GM23338 (cell line): ENCODE measurements around the gene FAM9A. TPM values are rescaled to one million over a fixed set of nuclear protein-coding genes. Genes with fewer than 3 reads are reported as not detected.
A peak's percentile ranks its signal among the peaks of the same experiment; 100 is the strongest.

ENCODE experiments used
- ATAC-seq: fragments of 200-7000 bp; cut with Tn5 transposase; 3 replicates; pipeline ENCODE4 v1.9.1; 2020
- DNase-seq: peaks from one replicate; pipeline ENCODE4 v3.0.0-alpha.2; 2015; ENCODE audit warnings: low spot score
- H2AFZ ChIP-seq: fragments of 200-600 bp; sonication (generic); 2 replicates; pipeline ENCODE4 v1.8.0; 2016; ENCODE audit warnings: antibody characterized with exemption, mild to moderate bottlenecking, moderate library complexity
- H3F3A ChIP-seq: fragments of 200-600 bp; sonication (generic); replicated peaks from 2 replicates; pipeline ENCODE4 v1.8.0; 2017; ENCODE audit warnings: antibody characterized with exemption, mixed run types, low read depth
- H3K27ac ChIP-seq: fragments of 200-600 bp; sonication (generic); 2 replicates; pipeline ENCODE4 v1.6.1; 2016; ENCODE audit warnings: low read depth
- H3K27me3 ChIP-seq: fragments of 200-600 bp; sonication (generic); 2 replicates; pipeline ENCODE4 v1.8.0; 2016; ENCODE audit warnings: mild to moderate bottlenecking, mixed run types, moderate library complexity; ENCODE audit not compliant: insufficient read depth
- H3K36me3 ChIP-seq: fragments of 200-600 bp; sonication (generic); 2 replicates; pipeline ENCODE4 v1.8.0; 2016; ENCODE audit warnings: mild to moderate bottlenecking; ENCODE audit not compliant: insufficient read depth
- H3K4me1 ChIP-seq: fragments of 200-600 bp; sonication (generic); 2 replicates; pipeline ENCODE4 v1.8.0; 2016; ENCODE audit warnings: mild to moderate bottlenecking, moderate library complexity; ENCODE audit not compliant: insufficient read depth
- H3K4me2 ChIP-seq: fragments of 200-600 bp; sonication (generic); 2 replicates; pipeline ENCODE4 v1.7.1; 2017; ENCODE audit warnings: mixed run types
- H3K4me3 ChIP-seq: fragments of 200-600 bp; sonication (generic); 2 replicates; pipeline ENCODE4 v1.6.1; 2016; ENCODE audit warnings: mixed run types
- H3K79me2 ChIP-seq: fragments of 200-600 bp; sonication (generic); replicated peaks from 2 replicates; pipeline ENCODE4 v1.8.0; 2017; ENCODE audit warnings: mild to moderate bottlenecking; ENCODE audit not compliant: insufficient read depth
- H3K9me2 ChIP-seq: fragments of 200-600 bp; sonication (generic); 2 replicates; pipeline ENCODE4 v1.8.0; 2017; ENCODE audit not compliant: insufficient read depth
- H4K20me1 ChIP-seq: fragments of 200-600 bp; sonication (generic); replicated peaks from 2 replicates; pipeline ENCODE4 v1.8.0; 2017; ENCODE audit warnings: mild to moderate bottlenecking; ENCODE audit not compliant: insufficient read depth
- H3K27ac Mint-ChIP-seq: 2 replicates; pipeline ENCODE4 v1.8.0; 2020; ENCODE audit warnings: inconsistent platforms, mild to moderate bottlenecking, moderate library complexity, mixed read lengths
- H3K27me3 Mint-ChIP-seq: 3 replicates; pipeline ENCODE4 v1.8.0; 2022; ENCODE audit warnings: low read depth, mild to moderate bottlenecking, moderate library complexity, mixed read lengths, inconsistent platforms; ENCODE audit not compliant: insufficient read depth, poor library complexity
- H3K36me3 Mint-ChIP-seq: 3 replicates; pipeline ENCODE4 v1.8.0; 2021; ENCODE audit warnings: low read depth, mild to moderate bottlenecking, inconsistent platforms, moderate library complexity, mixed read lengths
- H3K4me1 Mint-ChIP-seq: 3 replicates; pipeline ENCODE4 v1.8.0; 2020; ENCODE audit warnings: mild to moderate bottlenecking, inconsistent platforms, mixed read lengths
- H3K4me3 Mint-ChIP-seq: 3 replicates; pipeline ENCODE4 v1.8.0; 2021; ENCODE audit warnings: moderate library complexity, mild to moderate bottlenecking, inconsistent platforms, mixed read lengths
- H3K9me3 Mint-ChIP-seq: 3 replicates; pipeline ENCODE4 v1.8.0; 2020; ENCODE audit warnings: moderate library complexity, mild to moderate bottlenecking, inconsistent platforms, mixed read lengths
- CREB1 ChIP-seq: fragments of 250-450 bp; sonication (Bioruptor Pico); IDR thresholded peaks from 2 replicates; pipeline ENCODE4 v1.5.0; 2020; ENCODE audit warnings: low read depth, mild to moderate bottlenecking, moderate library complexity
- EZH2 ChIP-seq: fragments of 200-600 bp; sonication (generic); IDR thresholded peaks from one replicate; pipeline ENCODE4 v1.8.0; 2017; ENCODE audit warnings: antibody characterized with exemption, mild to moderate bottlenecking, low read depth; ENCODE audit not compliant: unreplicated experiment
- EZH2phosphoT487 ChIP-seq: fragments of 200-600 bp; sonication (generic); IDR thresholded peaks from one replicate; pipeline ENCODE4 v1.8.1; 2018; ENCODE audit warnings: antibody characterized with exemption; ENCODE audit not compliant: unreplicated experiment
- JUNB ChIP-seq: IDR thresholded peaks from one replicate; pipeline ENCODE4 v1.6.1; 2016; ENCODE audit warnings: antibody characterized with exemption; ENCODE audit not compliant: unreplicated experiment
- NANOG ChIP-seq: IDR thresholded peaks from 2 replicates; pipeline ENCODE4 v1.6.1; 2016; ENCODE audit warnings: antibody characterized with exemption, borderline replicate concordance
- POLR2AphosphoS5 ChIP-seq: IDR thresholded peaks from 2 replicates; pipeline ENCODE4 v1.6.1; 2016; ENCODE audit warnings: antibody characterized with exemption, low read depth
- REST ChIP-seq: IDR thresholded peaks from one replicate; pipeline ENCODE4 v1.6.1; 2018; ENCODE audit warnings: antibody characterized with exemption; ENCODE audit not compliant: unreplicated experiment
- STAT1 ChIP-seq: IDR thresholded peaks from one replicate; pipeline ENCODE4 v1.6.1; 2016; ENCODE audit warnings: antibody characterized with exemption; ENCODE audit not compliant: unreplicated experiment
- ZNF331 ChIP-seq: fragments of 250-450 bp; sonication (Bioruptor Pico); IDR thresholded peaks from 2 replicates; pipeline ENCODE4 v1.5.0; 2020; ENCODE audit warnings: low read depth, mild to moderate bottlenecking, moderate library complexity
- polyA plus RNA-seq: library from polyadenylated mRNA; unstranded; fragments of >200 nt; fragmentation: Nextera tagmentation; extraction: Ambion mirVana; gene quantifications from 2 replicates; pipeline ENCODE4 v1.2.1, GENCODE V29; 2016
- total RNA-seq: library from RNA; depleted of rRNA; stranded (reverse); fragments of >200 nt; shearing (Covaris generic); gene quantifications from 2 replicates; pipeline ENCODE4 v1.2.3, GENCODE V29; 2014
- TF ChIP-seq, protein P1 (sequence below), 2 experiments: fragments of 200-600 bp in 1 of 2; sonication (generic) in 1 of 2; conservative IDR thresholded peaks; 2 replicates each; pipeline versions ENCODE4 v1.5.1 to v1.6.1; 2016 to 2017; ENCODE audit warnings: antibody characterized with exemption in 2 of 2, low read depth in 2 of 2, mild to moderate bottlenecking in 2 of 2, moderate library complexity in 1 of 2

Gene FAM9A
- total and polyA plus RNA-seq, 2 experiments from 2014 or later, result not detected

DNA sequence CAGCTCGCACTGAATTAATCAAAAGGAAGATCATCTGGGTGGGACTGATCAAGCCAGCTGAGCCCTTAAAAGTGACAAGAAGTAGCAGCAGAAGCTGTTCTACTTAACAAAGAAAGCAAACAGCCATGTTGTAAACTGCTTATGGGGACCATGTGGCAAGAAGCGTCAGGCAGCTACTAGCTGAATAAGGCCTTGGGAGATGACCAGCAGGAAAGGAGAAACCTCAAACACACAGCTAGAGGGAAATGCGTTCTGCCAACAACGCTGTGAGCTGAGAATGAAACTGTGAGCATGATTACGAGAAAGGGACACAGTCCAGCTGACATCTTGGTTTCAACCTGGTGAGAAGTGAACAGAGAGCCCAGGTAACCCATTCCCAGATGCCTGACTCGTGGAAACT is 49.3 kb upstream of the FAM9A start (continued):
- TF ChIP-seq REST, result no peak
- no peak for TF ChIP-seq EZH2
- no peak for TF ChIP-seq JUNB
- no peak for TF ChIP-seq ZNF331

DNA sequence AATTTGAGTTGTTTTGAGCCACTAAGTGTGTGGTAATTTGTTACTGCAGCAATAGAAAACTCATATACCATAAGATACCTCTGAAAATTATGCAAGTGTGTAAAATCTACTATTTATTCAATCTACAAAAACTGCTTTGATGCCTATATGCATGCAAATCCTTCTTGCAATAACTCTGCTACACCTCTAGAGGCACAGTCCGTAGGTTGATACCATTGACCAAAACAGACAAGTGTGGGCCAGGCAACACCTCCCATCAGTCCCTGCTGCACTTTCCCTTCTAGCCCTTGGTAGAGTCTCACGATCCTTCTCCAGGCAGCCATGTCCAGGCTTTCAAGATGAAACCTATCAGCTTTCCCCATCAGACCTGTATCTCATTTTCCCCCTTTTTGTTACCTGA is 48.8 kb upstream of the FAM9A start:
- Histone ChIP-seq H3K4me2 (no peak overlapping the region), H3K27ac (no peak overlapping the region), H3F3A (no peaks in the 10 kb centered on the region), H3K9me2 (no peaks in the 10 kb centered on the region), H3K27me3 (no peaks in the 10 kb centered on the region), H3K79me2 (no peaks in the 10 kb centered on the region), H3K4me1 (no peaks in the 10 kb centered on the region), H3K36me3 (no peaks in the 10 kb centered on the region), H3K4me3 (no peak overlapping the region), H4K20me1 (no peaks in the 10 kb centered on the region), H2AFZ (no peak overlapping the region)
- peak; percentile 16 for DNase-seq
- no peaks in the 10 kb centered on the region for H3K9me3 Mint-ChIP-seq
- H3K27ac Mint-ChIP-seq, result no peak overlapping the region
- no peak overlapping the region for H3K4me3 Mint-ChIP-seq
- peak; percentile 34; the same call in 2 of the 3 replicates for ATAC-seq
- peaks cover 2% of the 10 kb centered on the region for H3K27me3 Mint-ChIP-seq
- H3K4me1 Mint-ChIP-seq, result no peaks in the 10 kb centered on the region
- no peaks in the 10 kb centered on the region for H3K36me3 Mint-ChIP-seq
- TF ChIP-seq POLR2AphosphoS5 (no peak), CREB1 (CRISPR knock-in tag) (no peak), EZH2phosphoT487 (no peak), REST (no peak), NANOG (no peak), EZH2 (no peak), STAT1 (no peak)
- TF ChIP-seq, protein P1, sequence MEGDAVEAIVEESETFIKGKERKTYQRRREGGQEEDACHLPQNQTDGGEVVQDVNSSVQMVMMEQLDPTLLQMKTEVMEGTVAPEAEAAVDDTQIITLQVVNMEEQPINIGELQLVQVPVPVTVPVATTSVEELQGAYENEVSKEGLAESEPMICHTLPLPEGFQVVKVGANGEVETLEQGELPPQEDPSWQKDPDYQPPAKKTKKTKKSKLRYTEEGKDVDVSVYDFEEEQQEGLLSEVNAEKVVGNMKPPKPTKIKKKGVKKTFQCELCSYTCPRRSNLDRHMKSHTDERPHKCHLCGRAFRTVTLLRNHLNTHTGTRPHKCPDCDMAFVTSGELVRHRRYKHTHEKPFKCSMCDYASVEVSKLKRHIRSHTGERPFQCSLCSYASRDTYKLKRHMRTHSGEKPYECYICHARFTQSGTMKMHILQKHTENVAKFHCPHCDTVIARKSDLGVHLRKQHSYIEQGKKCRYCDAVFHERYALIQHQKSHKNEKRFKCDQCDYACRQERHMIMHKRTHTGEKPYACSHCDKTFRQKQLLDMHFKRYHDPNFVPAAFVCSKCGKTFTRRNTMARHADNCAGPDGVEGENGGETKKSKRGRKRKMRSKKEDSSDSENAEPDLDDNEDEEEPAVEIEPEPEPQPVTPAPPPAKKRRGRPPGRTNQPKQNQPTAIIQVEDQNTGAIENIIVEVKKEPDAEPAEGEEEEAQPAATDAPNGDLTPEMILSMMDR (conservative IDR thresholded peaks at IDR 0.05; ENCODE audit: low read depth in 2 of 2), result peak in 1 of 2 experiments; percentile 27; a peak in 2 of 4 replicates
